WTC11 (cell line): Measurements from ENCODE around the gene MARVELD1.

Source experiments
- FOXP1 ChIP-seq: sonication (generic); formaldehyde crosslinking; IDR thresholded peaks from 2 replicates; pipeline ENCODE4 v1.8.0; 2022; ENCODE audit warnings: missing genetic modification reagents, mild to moderate bottlenecking, moderate library complexity, borderline replicate concordance
- JAZF1 ChIP-seq: fragments of 250-450 bp; sonication (Bioruptor Pico); IDR thresholded peaks from 2 replicates; pipeline ENCODE4 v1.9.0; 2021; ENCODE audit warnings: moderate library complexity, mild to moderate bottlenecking, inconsistent platforms
- MYBL2 ChIP-seq: sonication (generic); formaldehyde crosslinking; IDR thresholded peaks from 2 replicates; pipeline ENCODE4 v1.8.1; 2023; ENCODE audit warnings: mild to moderate bottlenecking, moderate library complexity, missing genetic modification reagents
- SP1 ChIP-seq: sonication (generic); formaldehyde crosslinking; conservative IDR thresholded peaks from 2 replicates; pipeline ENCODE4 v1.8.1; 2022; ENCODE audit warnings: missing genetic modification reagents
- ZNF121 ChIP-seq: sonication (generic); formaldehyde crosslinking; IDR thresholded peaks from 2 replicates; pipeline ENCODE4 v1.8.0; 2023; ENCODE audit warnings: missing genetic modification reagents
- TF ChIP-seq, protein P1 (sequence below): fragments of 200-600 bp; IDR thresholded peaks from 2 replicates; pipeline ENCODE4 v1.8.0; 2022; ENCODE audit warnings: antibody characterized with exemption
- TF ChIP-seq, protein P2 (sequence below): sonication (generic); formaldehyde crosslinking; IDR thresholded peaks from 2 replicates; pipeline ENCODE4 v1.8.0; 2022; ENCODE audit warnings: mild to moderate bottlenecking, missing genetic modification reagents
- TF ChIP-seq, protein P3 (sequence below): sonication (generic); formaldehyde crosslinking; IDR thresholded peaks from 2 replicates; pipeline ENCODE4 v1.8.1; 2022; ENCODE audit warnings: mild to moderate bottlenecking, missing genetic modification reagents, moderate library complexity, borderline replicate concordance
- TF ChIP-seq, protein P4 (sequence below): sonication (generic); formaldehyde crosslinking; IDR thresholded peaks from 2 replicates; pipeline ENCODE4 v1.8.1; 2023; ENCODE audit warnings: mild to moderate bottlenecking, missing genetic modification reagents
- TF ChIP-seq, protein P5 (sequence below): sonication (generic); formaldehyde crosslinking; IDR thresholded peaks from 2 replicates; pipeline ENCODE4 v1.8.1; 2023; ENCODE audit warnings: mild to moderate bottlenecking, missing genetic modification reagents, moderate library complexity

DNA sequence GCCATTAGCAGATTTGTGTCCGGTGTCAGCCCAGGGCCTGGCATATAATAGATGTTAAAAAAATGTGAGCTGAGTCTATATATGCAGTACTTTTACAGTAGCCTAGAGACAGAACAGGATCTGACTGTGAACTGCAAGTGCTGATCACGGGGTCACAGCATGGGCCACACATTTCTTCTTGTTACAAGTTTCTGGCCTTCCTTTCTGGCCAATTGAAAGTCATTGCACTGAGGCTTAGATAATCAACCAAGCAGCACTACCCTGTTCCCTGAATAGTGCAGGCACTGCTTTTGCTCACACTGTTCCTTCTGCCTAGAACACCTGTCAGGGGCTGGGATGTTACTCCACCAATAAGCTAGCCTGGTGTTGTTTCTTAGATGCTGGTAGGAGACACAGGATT, 5.4 kb upstream of the MARVELD1 start:
- TF ChIP-seq SP1 (CRISPR knock-in tag) (no peak), FOXP1 (CRISPR knock-in tag) (no peak), JAZF1 (CRISPR knock-in tag) (no peak), ZNF121 (CRISPR knock-in tag) (no peak), MYBL2 (CRISPR knock-in tag) (no peak)
- TF ChIP-seq, protein P1, sequence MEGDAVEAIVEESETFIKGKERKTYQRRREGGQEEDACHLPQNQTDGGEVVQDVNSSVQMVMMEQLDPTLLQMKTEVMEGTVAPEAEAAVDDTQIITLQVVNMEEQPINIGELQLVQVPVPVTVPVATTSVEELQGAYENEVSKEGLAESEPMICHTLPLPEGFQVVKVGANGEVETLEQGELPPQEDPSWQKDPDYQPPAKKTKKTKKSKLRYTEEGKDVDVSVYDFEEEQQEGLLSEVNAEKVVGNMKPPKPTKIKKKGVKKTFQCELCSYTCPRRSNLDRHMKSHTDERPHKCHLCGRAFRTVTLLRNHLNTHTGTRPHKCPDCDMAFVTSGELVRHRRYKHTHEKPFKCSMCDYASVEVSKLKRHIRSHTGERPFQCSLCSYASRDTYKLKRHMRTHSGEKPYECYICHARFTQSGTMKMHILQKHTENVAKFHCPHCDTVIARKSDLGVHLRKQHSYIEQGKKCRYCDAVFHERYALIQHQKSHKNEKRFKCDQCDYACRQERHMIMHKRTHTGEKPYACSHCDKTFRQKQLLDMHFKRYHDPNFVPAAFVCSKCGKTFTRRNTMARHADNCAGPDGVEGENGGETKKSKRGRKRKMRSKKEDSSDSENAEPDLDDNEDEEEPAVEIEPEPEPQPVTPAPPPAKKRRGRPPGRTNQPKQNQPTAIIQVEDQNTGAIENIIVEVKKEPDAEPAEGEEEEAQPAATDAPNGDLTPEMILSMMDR, result no peak
- TF ChIP-seq, protein P2, sequence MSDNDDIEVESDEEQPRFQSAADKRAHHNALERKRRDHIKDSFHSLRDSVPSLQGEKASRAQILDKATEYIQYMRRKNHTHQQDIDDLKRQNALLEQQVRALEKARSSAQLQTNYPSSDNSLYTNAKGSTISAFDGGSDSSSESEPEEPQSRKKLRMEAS (CRISPR knock-in tag), result no peak
- TF ChIP-seq, protein P3, sequence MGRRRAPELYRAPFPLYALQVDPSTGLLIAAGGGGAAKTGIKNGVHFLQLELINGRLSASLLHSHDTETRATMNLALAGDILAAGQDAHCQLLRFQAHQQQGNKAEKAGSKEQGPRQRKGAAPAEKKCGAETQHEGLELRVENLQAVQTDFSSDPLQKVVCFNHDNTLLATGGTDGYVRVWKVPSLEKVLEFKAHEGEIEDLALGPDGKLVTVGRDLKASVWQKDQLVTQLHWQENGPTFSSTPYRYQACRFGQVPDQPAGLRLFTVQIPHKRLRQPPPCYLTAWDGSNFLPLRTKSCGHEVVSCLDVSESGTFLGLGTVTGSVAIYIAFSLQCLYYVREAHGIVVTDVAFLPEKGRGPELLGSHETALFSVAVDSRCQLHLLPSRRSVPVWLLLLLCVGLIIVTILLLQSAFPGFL (CRISPR knock-in tag), result no peak
- TF ChIP-seq, protein P4, sequence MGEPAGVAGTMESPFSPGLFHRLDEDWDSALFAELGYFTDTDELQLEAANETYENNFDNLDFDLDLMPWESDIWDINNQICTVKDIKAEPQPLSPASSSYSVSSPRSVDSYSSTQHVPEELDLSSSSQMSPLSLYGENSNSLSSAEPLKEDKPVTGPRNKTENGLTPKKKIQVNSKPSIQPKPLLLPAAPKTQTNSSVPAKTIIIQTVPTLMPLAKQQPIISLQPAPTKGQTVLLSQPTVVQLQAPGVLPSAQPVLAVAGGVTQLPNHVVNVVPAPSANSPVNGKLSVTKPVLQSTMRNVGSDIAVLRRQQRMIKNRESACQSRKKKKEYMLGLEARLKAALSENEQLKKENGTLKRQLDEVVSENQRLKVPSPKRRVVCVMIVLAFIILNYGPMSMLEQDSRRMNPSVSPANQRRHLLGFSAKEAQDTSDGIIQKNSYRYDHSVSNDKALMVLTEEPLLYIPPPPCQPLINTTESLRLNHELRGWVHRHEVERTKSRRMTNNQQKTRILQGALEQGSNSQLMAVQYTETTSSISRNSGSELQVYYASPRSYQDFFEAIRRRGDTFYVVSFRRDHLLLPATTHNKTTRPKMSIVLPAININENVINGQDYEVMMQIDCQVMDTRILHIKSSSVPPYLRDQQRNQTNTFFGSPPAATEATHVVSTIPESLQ (CRISPR knock-in tag), result no peak
- TF ChIP-seq, protein P5, sequence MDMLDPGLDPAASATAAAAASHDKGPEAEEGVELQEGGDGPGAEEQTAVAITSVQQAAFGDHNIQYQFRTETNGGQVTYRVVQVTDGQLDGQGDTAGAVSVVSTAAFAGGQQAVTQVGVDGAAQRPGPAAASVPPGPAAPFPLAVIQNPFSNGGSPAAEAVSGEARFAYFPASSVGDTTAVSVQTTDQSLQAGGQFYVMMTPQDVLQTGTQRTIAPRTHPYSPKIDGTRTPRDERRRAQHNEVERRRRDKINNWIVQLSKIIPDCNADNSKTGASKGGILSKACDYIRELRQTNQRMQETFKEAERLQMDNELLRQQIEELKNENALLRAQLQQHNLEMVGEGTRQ (CRISPR knock-in tag), result no peak
